Astrocyte of the hippocampus (primary cell): ENCODE measurements around the gene TSPAN1.

Experiments used
- DNase-seq: peaks from one replicate; pipeline ENCODE4 v3.0.0; 2011; ENCODE audit warnings: low read depth, low spot score

The TSPAN1 gene

GRCh38 chr1:46174448-46175231 is at the start of gene TSPAN1:
Gene TSPAN1, plus strand, starts transcription at chr1:46175087. Its CDS starts 6,021 bp downstream, at chr1:46181108.
- DNase-seq: no peak

- no peak for DNase-seq
Measured at GRCh38 chr1:46128344-46128743, 46.5 kb upstream of the TSPAN1 start.

- DNase-seq: no peak
Measured at GRCh38 chr1:46130121-46130520, 44.8 kb upstream of the TSPAN1 start.

GRCh38 chr1:46130606-46131005 is 44.3 kb upstream of the TSPAN1 start:
- no peak for DNase-seq

GRCh38 chr1:46131093-46131492 is 43.8 kb upstream of the TSPAN1 start:
- DNase-seq: peak; percentile 24

- DNase-seq: peak; percentile 53
Measured at GRCh38 chr1:46131712-46132528, 43.0 kb upstream of the TSPAN1 start.

GRCh38 chr1:46132529-46133180 is 42.2 kb upstream of the TSPAN1 start, which contains the start of gene PIK3R3:
Gene PIK3R3, minus strand, starts transcription at chr1:46132629. Its CDS starts 677 bp downstream, at chr1:46131952.
- DNase-seq: peak; percentile 100

GRCh38 chr1:46133181-46133658 is 41.7 kb upstream of the TSPAN1 start:
- DNase-seq: no peak

- no peak for DNase-seq
Measured at GRCh38 chr1:46133781-46134350, 41.0 kb upstream of the TSPAN1 start.

- peak; percentile 43 for DNase-seq
Measured at GRCh38 chr1:46134660-46135331, 40.1 kb upstream of the TSPAN1 start.

GRCh38 chr1:46136711-46137110 is 38.2 kb upstream of the TSPAN1 start:
- DNase-seq: no peak

- peak; percentile 41 for DNase-seq
Measured at GRCh38 chr1:46137916-46138315, 37.0 kb upstream of the TSPAN1 start.

- no peak for DNase-seq
Measured at GRCh38 chr1:46148318-46148717, 26.6 kb upstream of the TSPAN1 start.

- no peak for DNase-seq
Measured at GRCh38 chr1:46150085-46150484, 24.8 kb upstream of the TSPAN1 start.

- DNase-seq: peak; percentile 86
Measured at GRCh38 chr1:46152016-46152415, 22.9 kb upstream of the TSPAN1 start.

GRCh38 chr1:46153228-46153627 is 21.7 kb upstream of the TSPAN1 start:
- no peak for DNase-seq

GRCh38 chr1:46153732-46154131 is 21.2 kb upstream of the TSPAN1 start:
- no peak for DNase-seq

GRCh38 chr1:46157916-46158311 is 17.0 kb upstream of the TSPAN1 start:
- DNase-seq: no peak

- DNase-seq: no peak
Measured at GRCh38 chr1:46158312-46159281, 16.3 kb upstream of the TSPAN1 start.

- no peak for DNase-seq
Measured at GRCh38 chr1:46159516-46159915, 15.4 kb upstream of the TSPAN1 start.
